CD4-positive, alpha-beta T cell treated with Interleukin-15 for 1 hour (primary cell): ENCODE results near the gene SUN5.
"Not testable (repeated sequence)": the region's sequence is repeated elsewhere in the genome, so short reads cannot be mapped to it uniquely, and the experiment has no call there.

Experiments
- DNase-seq: peaks from one replicate; pipeline ENCODE4 v3.0.0-alpha.2; 2020

The SUN5 gene

DNA sequence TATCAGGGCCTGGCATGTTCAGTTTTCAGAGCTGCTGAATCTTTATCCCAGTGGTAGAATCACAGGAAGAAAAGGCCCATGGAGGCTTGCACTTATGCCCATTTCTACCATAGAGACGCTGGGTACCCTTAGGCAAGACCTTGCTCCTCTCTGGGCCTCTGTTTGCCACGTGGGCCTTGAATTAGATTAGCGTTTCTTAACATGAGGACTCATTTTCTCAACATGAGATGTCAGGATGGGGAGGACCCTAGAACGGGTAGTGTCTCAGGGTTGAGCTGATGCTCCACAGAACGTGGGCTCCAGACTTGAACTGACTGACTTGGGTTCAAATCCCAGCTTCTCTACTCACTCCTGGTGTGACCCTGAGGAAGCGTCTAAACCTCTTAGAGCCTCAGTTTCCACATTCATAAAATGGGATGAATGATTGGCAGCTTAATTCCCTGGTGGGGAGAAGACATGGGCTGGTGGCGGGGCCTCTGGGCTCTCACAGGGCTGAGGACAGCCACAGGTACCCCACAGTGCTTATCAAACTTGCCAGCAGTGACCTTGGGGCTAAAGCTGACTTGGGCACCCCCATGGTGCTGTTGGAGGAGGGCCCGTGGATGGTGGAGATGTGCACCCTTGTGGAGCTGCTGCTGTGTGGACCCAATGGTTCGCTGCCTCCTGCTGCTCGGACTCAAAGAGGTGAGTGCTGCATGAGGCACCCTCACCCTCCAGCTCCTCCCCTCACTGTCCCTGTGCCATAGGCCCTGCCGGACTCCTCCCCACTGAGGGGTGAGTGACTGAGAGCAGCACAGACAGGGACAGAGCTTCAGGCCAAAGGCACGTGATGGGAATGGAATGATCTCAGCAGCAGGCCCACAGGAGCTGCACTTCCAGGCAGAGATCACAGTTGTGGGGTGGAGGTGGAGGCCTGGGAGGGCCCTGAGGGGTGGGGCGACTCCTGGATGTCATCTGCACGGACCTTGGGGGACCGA is 28.2 kb downstream of the SUN5 start:
- no peak for DNase-seq

DNA sequence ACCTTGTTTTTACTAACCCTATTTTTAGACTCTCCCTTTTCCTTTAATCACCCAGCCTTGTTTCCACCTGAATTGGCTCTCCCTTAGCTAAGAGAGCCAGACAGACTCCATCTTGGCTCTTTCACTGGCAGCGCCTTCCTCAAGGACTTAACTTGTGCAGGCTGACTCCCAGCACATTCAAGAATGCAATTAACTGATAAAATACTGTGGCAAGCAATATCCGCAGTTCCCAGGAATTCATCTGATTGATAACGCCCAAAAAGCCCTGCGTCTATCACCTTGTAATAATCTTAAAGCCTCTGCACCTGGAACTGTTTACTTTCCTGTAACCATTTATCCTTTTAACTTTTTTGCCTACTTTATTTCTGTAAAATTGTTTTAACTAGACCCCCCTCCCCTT is 29.1 kb downstream of the SUN5 start:
- not testable (repeated sequence) for DNase-seq

DNA sequence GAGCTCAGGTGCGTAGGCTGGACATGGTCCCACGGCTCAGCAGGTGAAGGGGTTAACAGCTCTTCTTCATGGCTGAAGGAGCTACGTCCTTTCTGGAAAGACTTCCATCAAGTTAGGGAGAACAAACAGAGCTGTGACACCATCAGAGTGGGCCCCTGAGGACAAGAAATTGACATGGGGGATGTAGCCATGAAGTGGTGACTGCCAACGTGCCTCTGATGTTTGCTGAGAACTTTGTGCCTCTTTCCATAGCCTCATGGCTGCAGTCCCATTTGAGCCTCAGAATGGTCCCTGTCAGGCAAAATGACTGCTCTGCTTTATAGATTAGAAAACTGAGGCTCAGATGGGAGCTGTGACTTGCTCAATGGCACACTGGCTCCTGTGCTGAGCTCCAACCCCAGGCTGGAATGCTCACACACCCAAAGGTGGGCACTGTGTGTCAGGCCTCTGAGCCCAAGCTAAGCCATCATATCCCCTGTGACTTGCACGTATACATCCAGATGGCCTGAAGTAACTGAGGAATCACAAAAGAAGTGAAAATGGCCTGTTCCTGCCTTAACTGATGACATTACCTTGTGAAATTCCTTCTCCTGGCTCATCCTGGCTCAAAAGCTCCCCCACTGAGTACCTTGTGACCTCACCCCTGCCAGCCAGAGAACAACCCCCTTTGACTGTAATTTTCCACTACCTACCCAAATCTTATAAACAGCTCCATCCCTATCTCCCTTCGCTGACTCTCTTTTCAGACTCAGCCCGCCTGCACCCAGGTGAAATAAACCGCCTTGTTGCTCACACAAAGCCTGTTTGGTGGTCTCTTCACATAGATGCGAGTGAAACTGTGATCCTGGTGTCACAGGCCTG is 29.8 kb downstream of the SUN5 start:
- not testable (repeated sequence) for DNase-seq

DNA sequence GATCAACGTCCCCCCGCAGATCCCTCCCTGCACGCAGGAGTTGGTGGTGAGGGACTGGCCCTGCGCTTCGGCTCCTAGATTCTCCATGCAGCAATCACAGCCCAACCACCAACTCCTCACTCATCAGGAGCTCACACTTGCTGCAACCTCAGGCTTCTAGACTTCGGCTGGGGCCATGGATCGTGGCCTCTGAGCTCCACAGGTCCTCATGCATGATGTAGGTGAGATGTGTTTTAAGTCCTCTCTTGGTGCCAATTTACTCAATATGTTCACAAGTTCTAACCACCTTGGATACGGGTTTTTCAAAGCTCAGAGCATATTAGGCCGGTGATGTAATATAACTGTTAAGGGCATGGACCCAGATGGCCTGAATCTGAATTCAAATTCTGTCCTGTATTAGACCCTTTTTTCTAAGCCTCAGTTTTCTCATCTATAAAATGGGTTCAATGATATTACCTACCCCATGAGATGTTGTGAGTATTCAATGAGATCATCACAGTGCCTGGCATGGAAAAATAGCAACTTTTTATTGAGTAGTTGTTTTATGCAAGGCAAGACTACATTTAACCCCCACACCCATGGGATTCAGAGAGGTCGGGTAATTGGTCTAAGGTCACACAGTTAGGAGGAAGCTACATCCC is 31.0 kb downstream of the SUN5 start:
- DNase-seq = no peak

DNA sequence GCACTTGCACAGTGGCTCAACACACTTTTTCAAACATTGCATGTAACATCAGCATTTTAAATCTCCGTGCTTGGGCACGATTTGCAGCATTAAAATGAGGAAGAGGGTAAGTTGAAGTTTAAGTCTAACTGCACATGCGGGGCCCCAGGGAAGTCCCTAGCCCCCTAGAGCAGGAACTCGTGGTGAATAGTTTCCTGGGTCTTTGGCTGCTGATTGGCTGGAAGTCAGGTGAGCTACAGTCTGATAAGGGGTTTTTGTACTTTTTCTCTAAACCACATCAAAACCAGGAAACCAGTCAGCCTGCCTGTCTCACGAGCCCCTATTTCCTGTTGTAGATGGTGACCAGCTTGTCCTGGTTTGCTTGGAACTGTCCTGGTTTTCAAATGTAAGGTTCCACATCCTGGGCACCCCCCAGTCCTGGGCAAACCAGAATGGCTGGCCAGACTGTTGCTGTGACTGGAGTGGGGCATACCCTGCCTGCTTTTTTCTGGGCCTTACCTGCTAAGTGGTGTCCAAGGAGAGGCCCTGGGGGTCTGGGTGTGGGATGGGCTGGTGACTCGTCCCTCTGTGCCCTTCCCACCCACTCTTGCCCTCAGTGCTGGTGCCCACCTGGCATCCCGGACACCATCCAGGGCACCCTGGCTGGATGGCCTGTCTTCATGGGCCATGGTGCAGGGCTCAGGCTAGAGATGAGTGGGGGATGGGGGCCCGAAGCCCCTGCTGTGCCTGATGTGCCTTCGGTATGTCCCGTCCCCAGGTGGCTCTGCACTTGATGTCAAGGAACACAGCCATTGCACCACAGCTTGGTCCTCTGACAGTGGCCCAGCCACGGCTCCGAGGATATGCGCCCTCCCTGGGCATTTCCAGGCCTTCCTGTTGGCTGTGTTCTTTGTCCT is 31.8 kb downstream of the SUN5 start:
- DNase-seq = peak; percentile 93

DNA sequence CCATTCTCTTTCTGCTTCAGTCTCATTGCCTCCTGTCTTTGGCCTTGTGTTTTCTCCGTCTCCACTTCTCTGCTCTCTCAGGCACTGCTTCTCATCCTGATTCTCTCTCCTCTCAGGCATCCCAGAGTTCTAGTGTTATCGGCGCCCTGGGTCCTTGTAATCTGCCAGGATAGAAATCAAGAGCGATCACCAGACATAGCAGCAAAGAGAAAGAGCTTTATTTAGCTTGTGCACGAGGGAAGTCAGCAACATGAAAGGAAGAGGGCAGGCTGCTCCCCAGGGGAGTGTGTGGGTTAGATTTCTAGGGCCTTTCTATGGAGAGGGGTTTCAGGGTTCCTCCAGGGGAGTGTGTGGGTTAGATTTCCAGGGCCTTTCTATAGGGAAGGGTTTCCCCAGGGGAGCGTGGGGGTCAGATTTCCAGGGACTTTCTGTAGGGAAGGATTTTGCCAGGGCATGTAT is 32.5 kb downstream of the SUN5 start:
- DNase-seq = no peak

DNA sequence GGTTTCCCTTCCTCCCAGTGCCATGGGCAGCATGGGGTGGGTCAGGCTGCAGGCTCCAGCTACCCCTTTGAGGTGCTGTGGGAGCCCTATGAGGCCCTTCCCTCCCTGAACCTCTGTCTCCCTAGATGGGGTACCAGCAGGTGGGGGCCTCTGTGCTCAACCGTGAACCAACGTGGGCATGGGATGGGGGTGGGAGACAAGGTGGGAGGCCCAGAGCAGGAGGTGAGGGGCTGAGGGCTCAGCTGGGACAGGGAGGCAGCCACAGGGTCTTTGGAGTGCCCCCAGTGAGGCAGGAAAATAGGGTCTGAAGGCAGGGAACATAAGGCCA is 33.3 kb downstream of the SUN5 start:
- DNase-seq = no peak

DNA sequence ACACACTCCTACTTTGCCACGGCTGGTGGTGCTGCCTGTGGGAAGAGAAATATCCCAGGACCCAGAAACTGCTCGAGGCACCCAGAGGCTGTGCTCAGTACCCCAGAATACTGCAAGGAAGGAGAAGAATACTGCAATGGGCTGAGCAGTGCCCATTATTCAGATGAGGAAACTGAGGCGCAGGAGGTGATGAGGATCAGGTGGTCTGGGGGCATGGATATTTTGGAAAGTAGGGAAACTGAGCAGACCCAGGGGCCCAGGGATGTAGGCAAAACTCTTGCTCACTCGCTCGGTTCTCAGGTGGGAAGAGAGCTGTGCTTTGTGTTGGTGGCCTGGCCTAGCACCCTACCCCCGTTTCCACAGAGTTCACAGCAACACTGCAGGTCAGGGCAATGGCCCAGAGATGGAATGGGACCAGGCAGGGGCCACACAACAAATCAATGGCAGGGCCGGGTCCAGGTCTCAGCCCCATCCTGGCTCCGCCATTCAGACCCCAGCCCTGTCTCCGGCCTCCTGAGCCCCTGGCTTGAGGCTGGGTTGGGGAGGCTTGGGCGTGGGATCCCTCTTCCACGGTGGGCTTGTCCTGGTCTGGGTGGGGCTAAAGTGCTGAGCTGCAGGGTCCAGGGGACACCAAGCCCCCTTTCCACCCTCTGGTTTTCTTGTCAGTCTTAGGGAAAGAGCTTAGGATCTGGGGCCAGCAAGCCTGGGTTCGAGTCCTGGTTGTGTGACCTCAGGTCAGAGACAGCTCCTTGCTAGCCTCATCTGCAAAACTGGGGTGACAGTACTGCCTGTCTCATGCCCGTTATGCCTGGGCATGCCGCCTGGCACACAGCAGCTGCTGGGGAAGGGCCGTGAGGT is 33.9 kb downstream of the SUN5 start:
- no peak for DNase-seq

DNA sequence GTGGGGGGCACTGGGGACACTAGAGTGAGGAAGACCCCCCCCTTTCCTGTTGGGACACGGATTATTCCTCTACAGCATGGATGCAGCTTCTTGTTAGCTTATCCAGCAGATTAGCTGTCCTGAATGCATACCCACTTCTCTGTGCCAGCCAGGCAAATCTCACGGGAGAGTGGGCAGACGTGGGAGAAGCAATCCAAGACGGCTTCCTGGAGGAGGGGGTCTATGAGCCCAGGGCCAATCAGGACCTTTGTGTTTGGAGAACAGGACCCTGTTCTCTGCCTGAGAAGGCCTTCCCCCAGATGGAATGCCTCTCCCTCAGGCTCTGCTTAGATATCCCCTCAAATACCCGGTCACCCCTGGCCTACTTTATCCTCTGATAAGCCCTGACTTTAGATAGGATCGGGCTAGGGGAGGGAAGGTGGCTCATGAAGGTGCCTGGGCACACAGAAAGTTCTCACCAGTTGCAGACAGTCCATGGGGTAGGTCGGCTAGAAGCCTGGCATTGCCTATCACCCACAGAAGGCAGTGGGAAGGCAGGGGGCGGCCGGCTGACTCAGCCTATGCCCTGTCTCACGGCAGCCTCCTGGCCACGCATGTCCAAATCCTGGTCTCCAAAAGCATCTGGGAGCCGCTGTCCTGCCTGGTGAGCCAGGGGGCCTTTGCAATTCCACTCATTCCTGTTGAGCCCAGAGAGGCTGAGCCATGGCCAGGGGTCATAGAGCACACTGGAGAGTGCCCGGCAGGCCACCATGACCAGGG is 34.7 kb downstream of the SUN5 start:
- DNase-seq = no peak

DNA sequence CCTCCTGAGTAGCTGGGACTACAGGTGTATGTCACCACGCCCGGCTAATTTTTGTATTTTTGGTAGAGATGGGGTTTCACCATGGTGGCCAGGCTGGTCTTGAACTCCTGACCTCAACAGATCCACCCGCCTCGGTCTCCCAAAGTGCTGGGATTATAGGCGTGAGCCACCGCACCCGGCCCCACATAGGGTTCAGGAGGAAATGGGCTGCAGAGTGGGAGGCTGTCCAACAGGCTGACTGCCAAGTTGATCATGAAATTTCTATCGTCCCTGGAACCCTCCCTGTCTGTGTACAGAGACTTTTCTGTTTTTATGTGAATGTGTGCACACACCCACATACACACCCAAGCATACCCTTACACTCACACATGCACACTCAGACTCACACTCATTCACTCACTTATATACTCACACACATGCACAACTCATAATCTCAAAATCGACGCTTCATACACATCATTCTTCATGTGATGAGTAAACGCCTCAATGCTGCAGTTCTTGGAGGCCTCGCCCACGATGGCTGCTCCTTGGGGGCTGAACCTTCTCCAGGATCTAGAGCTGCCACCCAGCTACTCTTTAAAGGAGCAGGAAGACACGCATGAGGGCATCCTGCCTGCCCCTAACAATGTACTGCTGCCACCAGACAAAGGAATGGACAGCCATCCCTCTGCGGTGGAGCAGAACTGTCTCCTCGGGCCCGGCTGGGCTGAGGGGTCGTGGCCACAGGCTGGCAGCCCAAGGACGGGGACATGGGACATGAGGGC is 35.6 kb downstream of the SUN5 start:
- no peak for DNase-seq

DNA sequence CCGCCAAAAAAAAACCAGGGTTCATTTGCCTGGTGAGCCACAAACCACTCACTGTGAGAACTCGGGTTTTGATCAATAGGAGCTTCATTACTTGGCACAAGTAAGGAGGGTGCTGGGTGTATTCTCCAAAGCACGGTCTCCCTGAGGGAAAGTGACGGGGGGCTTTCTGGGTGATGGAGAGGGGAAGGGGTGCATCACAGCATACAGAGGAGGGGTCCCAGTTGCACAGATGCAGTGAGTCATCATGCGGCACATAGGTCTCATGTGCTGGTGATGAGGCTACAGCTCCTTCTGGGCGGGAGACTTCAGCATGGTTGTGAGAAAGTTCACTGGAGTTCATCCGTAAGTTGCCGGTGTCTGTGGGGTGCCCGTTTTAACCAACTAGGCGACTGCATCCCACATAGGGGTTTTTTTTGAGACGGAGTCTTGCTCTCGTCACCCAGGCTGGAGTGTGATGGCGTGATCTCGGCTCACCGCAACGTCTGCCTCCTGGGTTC is 36.2 kb downstream of the SUN5 start:
- DNase-seq = peak; percentile 73

DNA sequence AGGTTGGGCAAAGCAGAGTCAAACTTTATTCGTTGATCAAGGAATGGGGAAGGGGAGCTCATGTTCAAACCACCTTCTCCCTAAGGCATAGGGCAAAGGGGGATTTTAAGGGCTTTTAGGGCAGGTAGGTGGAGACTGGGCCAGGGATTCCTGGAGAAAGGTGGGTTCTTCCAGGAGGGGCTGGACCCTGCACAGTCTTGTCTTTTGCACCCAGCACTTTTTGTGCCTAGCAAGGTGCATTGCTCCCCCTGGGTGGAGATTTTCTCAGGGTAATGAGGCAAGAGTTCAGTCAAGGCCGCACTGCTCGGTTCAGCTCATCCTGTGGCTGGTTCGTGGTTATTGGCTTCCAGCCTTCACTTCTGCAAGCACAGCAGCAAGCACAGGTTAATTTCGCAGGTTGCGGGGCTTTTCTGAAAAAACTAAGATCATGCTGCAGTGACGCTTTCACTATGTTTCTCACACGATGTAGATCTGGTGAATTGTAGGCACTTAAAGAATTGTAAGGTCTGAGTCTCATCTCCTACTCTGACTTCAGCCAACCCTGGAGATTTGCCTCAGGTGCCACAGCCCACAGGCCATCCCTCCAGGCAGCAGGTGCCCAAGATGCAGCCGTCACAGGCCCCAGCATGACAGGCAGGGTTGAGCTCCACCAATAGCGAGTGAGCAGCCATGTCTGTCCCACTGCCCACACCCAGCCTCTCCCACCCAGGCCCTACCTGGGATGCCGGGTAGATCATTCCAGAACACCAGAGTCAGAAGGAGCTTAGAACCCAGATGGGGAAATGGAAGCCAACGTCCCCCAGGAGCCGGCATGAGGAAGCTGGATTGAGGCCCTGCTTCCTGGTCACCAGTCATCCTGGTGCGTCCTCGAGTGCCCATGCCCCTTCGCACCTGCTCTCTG is 37.1 kb downstream of the SUN5 start:
- DNase-seq = peak; percentile 67

DNA sequence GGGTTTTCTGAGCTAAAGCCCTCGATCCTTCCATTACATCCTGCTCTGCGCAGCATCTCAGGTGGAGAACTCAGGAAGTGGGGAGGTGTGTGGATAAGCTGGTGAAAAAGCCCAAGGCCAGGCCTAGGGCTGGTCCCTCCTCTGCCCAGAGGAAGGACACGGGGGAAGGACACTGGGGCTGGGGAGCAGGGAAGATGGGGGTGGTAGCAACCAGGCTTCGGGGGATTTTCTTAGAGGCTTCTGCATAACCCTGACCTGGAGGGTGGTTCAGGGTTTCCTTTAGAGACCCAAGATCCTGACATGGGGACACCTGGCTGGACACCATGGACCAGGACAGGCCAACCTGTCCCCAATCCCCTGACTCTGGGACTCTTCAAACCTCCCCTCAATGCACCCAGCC is 37.9 kb downstream of the SUN5 start:
- no peak for DNase-seq

DNA sequence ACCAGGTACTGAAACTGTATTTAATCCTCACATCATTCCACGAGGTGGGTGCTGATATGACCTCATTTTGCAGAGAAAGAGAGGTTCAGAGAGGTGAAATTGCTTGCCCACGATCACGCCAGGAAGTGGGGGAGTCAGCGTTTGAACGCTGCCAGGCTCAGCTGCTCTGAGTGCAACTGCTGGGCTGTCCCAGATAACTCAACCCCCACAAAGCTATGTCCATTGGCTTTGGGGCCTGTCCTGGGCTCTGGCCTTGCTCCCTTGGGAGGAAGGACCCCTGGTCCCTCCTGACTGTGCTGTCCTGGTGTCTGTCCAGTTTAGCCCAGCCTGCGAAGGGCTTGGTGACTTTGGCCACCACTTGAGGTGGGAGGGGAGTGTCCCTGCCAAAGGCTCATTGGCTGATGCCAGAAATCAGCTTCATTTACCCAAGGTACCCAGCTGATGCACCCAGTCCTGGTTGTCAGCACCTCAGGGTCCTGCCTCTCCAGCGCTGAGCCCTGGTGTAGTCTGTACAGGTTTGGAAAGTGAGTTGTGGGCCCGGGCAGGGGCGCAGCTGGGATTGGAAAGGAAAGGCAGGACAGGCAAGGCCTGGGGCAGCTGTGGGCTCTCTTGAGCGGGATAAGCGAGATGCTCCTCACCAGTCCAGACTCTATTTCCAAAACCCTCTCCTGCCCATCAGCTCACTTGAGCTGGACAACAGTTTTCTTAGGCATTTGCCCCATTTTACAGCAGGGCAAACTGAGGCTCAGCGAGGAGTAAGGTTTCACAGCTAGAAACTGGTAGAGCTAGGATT is 38.5 kb downstream of the SUN5 start:
- DNase-seq = peak; percentile 39

DNA sequence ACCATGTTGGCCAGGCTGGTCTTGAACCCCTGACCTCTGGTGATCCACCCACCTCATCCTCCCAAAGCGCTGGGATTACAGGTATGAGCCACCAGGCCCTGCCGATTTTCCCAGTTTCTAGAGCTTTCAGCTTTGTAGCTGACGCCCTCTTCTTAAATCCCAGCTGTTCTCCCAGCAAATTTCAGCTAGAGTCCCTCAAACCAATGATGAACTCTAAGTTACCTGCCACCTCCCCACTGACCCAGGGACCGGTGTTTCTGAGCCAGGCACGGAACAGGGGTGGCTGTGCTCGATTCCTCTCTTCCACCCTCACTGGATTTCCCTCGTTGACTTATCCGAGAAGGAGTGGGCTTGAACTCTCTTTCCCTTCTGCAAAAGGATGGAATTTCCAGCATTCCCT is 39.1 kb downstream of the SUN5 start:
- DNase-seq = no peak

DNA sequence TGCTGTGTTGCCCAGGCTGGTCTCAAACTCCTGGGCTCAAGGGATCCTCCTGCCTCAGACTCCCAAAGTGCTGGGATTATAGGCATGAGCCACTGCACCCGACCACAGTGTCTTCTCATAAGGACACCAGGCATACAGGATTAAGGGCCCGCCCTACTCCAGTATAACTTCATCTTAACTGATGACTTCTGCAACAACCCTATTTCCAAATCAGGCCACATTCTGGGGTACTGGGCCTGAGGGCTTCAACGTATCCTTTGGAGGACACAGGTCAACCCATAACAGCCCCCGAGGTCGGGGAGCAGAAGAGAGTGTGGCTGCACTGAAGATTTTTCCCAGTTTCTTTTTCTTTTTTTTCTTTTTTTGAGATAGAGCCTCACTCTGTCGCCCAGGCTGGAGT is 39.7 kb downstream of the SUN5 start:
- DNase-seq = no peak

DNA sequence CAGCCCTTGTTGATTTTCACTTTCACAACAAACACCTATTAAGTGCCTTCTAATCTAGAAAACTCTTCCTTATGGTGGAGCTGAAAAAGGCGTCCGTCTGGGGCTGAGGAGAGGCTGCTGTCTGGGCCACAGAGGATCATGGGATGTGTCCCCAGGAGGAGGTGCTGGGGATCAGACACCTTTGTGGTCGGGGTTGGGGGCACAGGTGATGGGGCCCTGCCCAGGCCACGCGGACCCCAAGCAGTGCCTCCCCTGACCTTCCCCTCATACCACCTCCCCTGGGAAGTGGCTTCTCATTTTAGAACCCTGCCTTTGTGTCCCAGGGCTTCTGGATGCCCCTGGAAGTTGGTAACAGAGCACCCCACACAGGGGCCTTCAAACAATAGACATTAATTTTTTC is 41.1 kb downstream of the SUN5 start:
- no peak for DNase-seq

DNA sequence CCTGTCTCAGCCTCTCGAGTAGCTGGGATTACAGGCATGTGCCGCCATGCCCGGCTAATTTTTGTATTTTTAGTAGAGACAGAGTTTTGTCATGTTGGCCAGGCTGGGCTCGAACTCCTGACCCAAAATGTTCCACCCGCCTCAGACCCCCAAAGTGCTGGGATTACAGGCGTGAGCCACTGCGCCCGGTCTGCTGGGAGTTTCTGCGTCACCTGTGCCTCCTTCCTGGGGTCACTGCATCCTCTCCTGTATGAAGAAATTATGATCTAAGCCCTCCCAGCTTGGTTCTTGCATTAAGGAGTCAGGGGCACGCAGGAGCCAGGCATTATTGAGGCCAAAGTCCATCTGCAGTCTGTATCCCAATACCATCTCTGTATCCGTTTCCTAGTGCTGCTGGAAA is 41.6 kb downstream of the SUN5 start:
- not testable (repeated sequence) for DNase-seq
